Measurements from ENCODE around the gene DNAJC19. TPM values are rescaled to one million over a fixed set of nuclear protein-coding genes. Genes with fewer than 3 reads are reported as not detected.

The DNAJC19 gene
- total RNA-seq, 2 experiments from 2014 or later, result 40.3 to 44.7 TPM

DNA sequence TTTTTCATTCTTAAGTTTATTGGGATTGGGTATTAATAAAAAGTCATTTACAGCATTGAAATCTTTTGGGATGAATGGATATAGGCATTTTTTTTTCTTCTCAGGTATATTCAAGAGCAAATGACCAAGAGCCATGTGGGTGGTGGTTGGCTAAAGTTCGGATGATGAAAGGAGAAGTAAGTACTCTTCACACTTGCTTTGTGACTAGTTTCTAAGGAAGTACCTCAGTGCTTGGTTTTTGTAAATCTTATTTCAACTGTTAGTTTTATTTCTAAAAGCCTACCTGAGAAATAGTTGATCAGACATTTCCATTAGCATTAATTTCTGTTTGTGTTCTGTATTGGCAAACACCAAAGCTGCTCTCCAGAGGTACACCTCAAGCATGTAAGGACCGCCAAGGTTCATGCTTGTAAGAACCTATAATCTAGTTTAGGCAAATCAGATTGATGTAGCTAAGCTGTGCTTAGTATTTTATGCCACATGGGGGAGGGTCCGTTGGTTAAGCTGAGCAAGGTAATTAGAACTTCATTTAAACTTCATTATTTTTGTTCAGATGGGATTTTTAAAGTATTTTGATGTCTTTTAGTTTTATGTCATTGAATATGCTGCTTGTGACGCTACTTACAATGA lies 41.7 kb downstream of the DNAJC19 start:
- Mint-ChIP-seq H3K27ac (no peak overlapping the region), H3K27me3 (no peaks in the 10 kb centered on the region), H3K4me1 (peaks cover 3% of the 10 kb centered on the region), H3K36me3 (ENCODE audit: low read depth) (peaks cover 58% of the 10 kb centered on the region), H3K4me3 (no peak overlapping the region), H3K9me3 (no peaks in the 10 kb centered on the region)
- POLR2A ChIA-PET, result interaction anchor here (0.9 kb wide), 1 partner anchor 36 kb away, joined by 3 read pairs; the partner anchor contains the start of gene FXR1
- CTCF ChIA-PET, result no interaction called here
- DNase-seq, result no peak

DNA sequence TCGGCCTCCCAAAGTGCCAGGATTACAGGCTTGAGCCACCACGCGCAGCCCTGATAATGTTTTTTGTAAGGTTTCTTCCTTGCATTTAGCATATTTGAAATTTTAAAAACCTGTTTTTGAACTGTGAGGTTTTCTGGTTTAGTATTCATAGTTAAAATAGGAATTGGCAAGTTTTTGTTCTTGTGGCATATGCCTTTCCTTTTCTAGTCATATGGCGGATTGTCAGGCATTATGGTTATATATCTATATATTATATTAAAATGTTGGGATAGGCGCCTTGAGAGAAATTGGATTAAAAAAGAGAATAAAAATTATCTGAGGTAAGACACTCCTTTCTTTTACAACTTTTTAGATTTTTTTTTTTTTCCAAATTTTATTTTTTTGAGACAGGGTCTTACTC lies 48.7 kb downstream of the DNAJC19 start:
- Mint-ChIP-seq H3K27ac (no peak overlapping the region), H3K27me3 (no peaks in the 10 kb centered on the region), H3K9me3 (no peaks in the 10 kb centered on the region), H3K4me3 (no peak overlapping the region), H3K36me3 (ENCODE audit: low read depth) (peaks cover 50% of the 10 kb centered on the region), H3K4me1 (peaks cover 4% of the 10 kb centered on the region)
- DNase-seq, result no peak
- CTCF ChIA-PET, result no interaction called here
- POLR2A ChIA-PET, result no interaction called here

DNA sequence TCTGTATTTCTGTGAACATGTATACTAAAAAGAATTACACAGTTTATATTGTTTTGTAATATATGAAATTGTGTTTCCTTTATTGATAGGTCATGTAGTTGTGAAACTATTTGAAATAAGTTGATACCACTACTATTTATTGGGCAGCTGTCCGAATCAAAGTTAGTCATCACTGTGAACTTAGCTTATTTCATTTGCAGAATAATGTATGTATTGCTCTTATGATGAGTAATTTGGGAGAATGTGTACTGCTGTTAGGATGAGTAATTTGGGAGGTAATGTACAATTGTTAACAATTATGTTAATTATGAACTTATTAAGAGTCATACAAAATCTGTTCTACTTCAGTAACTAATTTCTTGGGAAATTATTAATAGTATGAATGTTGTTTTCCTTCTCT lies 54.9 kb downstream of the DNAJC19 start:
- ChIA-PET POLR2A (interaction anchor here (1.0 kb wide), 2 partner anchors 10 to 22 kb away, joined by 4 to 6 read pairs; partner anchors contain the start of gene FXR1), CTCF (interaction anchor here (1.2 kb wide), 1 partner anchor 22 kb away, joined by 8 read pairs; the partner anchor contains the start of gene FXR1)
- Mint-ChIP-seq H3K4me1 (peaks cover 13% of the 10 kb centered on the region), H3K9me3 (no peaks in the 10 kb centered on the region), H3K27ac (no peak overlapping the region), H3K4me3 (no peak overlapping the region), H3K27me3 (no peaks in the 10 kb centered on the region), H3K36me3 (ENCODE audit: low read depth) (peaks cover 34% of the 10 kb centered on the region)
- DNase-seq, result no peak

Other genes with a start within 250 kb of the DNAJC19 start
- gene FXR1, start 77.1 kb downstream of the DNAJC19 start, total RNA-seq, result 100 to 1,000 TPM; 127 to 134 TPM

Measured in activated CD4-positive, alpha-beta memory T cell treated with anti-CD3 and anti-CD28 coated beads, Interleukin-2, amount 10 ng/mL, durations not matched to agents 7 days and 5 days (primary cell).